Measurements from ENCODE around the gene DLGAP1. TPM values are rescaled to one million over a fixed set of nuclear protein-coding genes. Genes with fewer than 3 reads are reported as not detected.

DLGAP1 gene
- total and polyA plus RNA-seq, 2 experiments from 2014 or later = 17.0 to 48.5 TPM

- no peaks in the 10 kb centered on the region for H3K27me3 ChIP-seq (ENCODE audit: insufficient read depth)
- H2AFZ ChIP-seq = no peak overlapping the region
- no peak overlapping the region for H3K4me3 ChIP-seq
- no peak overlapping the region for H3K4me3 Mint-ChIP-seq
- H3K27ac ChIP-seq (ENCODE audit: low read depth) = no peak overlapping the region
- H3K4me2 ChIP-seq = no peak overlapping the region
- H3K9me3 Mint-ChIP-seq = no peaks in the 10 kb centered on the region
- H3K4me1 Mint-ChIP-seq = peaks cover 35% of the 10 kb centered on the region
- no peak overlapping the region for H3K27ac Mint-ChIP-seq
- H3K27me3 Mint-ChIP-seq (ENCODE audit: insufficient read depth, low read depth, poor library complexity) = peaks cover 6% of the 10 kb centered on the region
- TF ChIP-seq EZH2phosphoT487 (IDR thresholded peaks at IDR 0.05; ENCODE audit: unreplicated experiment) (no peak), CREB1 (CRISPR knock-in tag; IDR thresholded peaks at IDR 0.05; ENCODE audit: low read depth) (no peak), ETS1 (IDR thresholded peaks at IDR 0.05) (no peak), POLR2AphosphoS5 (IDR thresholded peaks at IDR 0.05; ENCODE audit: low read depth) (no peak), STAT1 (IDR thresholded peaks at IDR 0.05; ENCODE audit: unreplicated experiment) (no peak), JUNB (IDR thresholded peaks at IDR 0.05; ENCODE audit: unreplicated experiment) (no peak), EZH2 (IDR thresholded peaks at IDR 0.05; ENCODE audit: low read depth, unreplicated experiment) (no peak), NANOG (IDR thresholded peaks at IDR 0.05; ENCODE audit: borderline replicate concordance) (no peak), ZNF331 (CRISPR knock-in tag; IDR thresholded peaks at IDR 0.05; ENCODE audit: low read depth) (no peak), ZNF114 (CRISPR knock-in tag; IDR thresholded peaks at IDR 0.05) (no peak)
- TF ChIP-seq, protein P1, sequence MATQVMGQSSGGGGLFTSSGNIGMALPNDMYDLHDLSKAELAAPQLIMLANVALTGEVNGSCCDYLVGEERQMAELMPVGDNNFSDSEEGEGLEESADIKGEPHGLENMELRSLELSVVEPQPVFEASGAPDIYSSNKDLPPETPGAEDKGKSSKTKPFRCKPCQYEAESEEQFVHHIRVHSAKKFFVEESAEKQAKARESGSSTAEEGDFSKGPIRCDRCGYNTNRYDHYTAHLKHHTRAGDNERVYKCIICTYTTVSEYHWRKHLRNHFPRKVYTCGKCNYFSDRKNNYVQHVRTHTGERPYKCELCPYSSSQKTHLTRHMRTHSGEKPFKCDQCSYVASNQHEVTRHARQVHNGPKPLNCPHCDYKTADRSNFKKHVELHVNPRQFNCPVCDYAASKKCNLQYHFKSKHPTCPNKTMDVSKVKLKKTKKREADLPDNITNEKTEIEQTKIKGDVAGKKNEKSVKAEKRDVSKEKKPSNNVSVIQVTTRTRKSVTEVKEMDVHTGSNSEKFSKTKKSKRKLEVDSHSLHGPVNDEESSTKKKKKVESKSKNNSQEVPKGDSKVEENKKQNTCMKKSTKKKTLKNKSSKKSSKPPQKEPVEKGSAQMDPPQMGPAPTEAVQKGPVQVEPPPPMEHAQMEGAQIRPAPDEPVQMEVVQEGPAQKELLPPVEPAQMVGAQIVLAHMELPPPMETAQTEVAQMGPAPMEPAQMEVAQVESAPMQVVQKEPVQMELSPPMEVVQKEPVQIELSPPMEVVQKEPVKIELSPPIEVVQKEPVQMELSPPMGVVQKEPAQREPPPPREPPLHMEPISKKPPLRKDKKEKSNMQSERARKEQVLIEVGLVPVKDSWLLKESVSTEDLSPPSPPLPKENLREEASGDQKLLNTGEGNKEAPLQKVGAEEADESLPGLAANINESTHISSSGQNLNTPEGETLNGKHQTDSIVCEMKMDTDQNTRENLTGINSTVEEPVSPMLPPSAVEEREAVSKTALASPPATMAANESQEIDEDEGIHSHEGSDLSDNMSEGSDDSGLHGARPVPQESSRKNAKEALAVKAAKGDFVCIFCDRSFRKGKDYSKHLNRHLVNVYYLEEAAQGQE (IDR thresholded peaks at IDR 0.05; ENCODE audit: unreplicated experiment) = no peak
- TF ChIP-seq, protein P2, sequence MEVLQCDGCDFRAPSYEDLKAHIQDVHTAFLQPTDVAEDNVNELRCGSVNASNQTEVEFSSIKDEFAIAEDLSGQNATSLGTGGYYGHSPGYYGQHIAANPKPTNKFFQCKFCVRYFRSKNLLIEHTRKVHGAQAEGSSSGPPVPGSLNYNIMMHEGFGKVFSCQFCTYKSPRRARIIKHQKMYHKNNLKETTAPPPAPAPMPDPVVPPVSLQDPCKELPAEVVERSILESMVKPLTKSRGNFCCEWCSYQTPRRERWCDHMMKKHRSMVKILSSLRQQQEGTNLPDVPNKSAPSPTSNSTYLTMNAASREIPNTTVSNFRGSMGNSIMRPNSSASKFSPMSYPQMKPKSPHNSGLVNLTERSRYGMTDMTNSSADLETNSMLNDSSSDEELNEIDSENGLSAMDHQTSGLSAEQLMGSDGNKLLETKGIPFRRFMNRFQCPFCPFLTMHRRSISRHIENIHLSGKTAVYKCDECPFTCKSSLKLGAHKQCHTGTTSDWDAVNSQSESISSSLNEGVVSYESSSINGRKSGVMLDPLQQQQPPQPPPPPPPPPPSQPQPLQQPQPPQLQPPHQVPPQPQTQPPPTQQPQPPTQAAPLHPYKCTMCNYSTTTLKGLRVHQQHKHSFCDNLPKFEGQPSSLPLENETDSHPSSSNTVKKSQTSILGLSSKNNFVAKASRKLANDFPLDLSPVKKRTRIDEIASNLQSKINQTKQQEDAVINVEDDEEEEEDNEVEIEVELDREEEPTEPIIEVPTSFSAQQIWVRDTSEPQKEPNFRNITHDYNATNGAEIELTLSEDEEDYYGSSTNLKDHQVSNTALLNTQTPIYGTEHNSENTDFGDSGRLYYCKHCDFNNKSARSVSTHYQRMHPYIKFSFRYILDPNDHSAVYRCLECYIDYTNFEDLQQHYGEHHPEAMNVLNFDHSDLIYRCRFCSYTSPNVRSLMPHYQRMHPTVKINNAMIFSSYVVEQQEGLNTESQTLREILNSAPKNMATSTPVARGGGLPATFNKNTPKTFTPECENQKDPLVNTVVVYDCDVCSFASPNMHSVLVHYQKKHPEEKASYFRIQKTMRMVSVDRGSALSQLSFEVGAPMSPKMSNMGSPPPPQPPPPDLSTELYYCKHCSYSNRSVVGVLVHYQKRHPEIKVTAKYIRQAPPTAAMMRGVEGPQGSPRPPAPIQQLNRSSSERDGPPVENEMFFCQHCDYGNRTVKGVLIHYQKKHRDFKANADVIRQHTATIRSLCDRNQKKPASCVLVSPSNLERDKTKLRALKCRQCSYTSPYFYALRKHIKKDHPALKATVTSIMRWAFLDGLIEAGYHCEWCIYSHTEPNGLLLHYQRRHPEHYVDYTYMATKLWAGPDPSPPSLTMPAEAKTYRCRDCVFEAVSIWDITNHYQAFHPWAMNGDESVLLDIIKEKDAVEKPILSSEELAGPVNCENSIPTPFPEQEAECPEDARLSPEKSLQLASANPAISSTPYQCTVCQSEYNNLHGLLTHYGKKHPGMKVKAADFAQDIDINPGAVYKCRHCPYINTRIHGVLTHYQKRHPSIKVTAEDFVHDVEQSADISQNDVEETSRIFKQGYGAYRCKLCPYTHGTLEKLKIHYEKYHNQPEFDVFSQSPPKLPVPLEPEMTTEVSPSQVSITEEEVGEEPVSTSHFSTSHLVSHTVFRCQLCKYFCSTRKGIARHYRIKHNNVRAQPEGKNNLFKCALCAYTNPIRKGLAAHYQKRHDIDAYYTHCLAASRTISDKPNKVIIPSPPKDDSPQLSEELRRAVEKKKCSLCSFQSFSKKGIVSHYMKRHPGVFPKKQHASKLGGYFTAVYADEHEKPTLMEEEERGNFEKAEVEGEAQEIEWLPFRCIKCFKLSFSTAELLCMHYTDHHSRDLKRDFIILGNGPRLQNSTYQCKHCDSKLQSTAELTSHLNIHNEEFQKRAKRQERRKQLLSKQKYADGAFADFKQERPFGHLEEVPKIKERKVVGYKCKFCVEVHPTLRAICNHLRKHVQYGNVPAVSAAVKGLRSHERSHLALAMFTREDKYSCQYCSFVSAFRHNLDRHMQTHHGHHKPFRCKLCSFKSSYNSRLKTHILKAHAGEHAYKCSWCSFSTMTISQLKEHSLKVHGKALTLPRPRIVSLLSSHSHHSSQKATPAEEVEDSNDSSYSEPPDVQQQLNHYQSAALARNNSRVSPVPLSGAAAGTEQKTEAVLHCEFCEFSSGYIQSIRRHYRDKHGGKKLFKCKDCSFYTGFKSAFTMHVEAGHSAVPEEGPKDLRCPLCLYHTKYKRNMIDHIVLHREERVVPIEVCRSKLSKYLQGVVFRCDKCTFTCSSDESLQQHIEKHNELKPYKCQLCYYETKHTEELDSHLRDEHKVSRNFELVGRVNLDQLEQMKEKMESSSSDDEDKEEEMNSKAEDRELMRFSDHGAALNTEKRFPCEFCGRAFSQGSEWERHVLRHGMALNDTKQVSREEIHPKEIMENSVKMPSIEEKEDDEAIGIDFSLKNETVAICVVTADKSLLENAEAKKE (CRISPR knock-in tag; IDR thresholded peaks at IDR 0.05) = no peak
- TF ChIP-seq, protein P3, sequence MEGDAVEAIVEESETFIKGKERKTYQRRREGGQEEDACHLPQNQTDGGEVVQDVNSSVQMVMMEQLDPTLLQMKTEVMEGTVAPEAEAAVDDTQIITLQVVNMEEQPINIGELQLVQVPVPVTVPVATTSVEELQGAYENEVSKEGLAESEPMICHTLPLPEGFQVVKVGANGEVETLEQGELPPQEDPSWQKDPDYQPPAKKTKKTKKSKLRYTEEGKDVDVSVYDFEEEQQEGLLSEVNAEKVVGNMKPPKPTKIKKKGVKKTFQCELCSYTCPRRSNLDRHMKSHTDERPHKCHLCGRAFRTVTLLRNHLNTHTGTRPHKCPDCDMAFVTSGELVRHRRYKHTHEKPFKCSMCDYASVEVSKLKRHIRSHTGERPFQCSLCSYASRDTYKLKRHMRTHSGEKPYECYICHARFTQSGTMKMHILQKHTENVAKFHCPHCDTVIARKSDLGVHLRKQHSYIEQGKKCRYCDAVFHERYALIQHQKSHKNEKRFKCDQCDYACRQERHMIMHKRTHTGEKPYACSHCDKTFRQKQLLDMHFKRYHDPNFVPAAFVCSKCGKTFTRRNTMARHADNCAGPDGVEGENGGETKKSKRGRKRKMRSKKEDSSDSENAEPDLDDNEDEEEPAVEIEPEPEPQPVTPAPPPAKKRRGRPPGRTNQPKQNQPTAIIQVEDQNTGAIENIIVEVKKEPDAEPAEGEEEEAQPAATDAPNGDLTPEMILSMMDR (conservative IDR thresholded peaks at IDR 0.05; ENCODE audit: low read depth in 2 of 2) = no peak
- ATAC-seq (no peak), DNase-seq (ENCODE audit: low spot score) (no peak)
- no peaks in the 10 kb centered on the region for H3K79me2 ChIP-seq (replicated peaks; ENCODE audit: insufficient read depth)
- H3F3A ChIP-seq (replicated peaks; ENCODE audit: low read depth) = peaks cover 11% of the 10 kb centered on the region
- no peaks in the 10 kb centered on the region for H3K36me3 ChIP-seq (ENCODE audit: insufficient read depth)
- peaks cover 3% of the 10 kb centered on the region; the same call in 1 of the 2 replicates for H3K9me2 ChIP-seq (ENCODE audit: insufficient read depth)
- no peaks in the 10 kb centered on the region for H4K20me1 ChIP-seq (replicated peaks; ENCODE audit: insufficient read depth)
- H3K4me1 ChIP-seq (ENCODE audit: insufficient read depth) = peaks cover 28% of the 10 kb centered on the region
- H3K36me3 Mint-ChIP-seq (ENCODE audit: low read depth) = no peaks in the 10 kb centered on the region
Measured at GRCh38 chr18:3510896-3511295, 944.2 kb downstream of the DLGAP1 start.

Data from GM23338 (cell line).